Suprapubic skin (tissue), 4 donors: ENCODE results near the gene AMBRA1.

Experiments
- EP300 ChIP-seq: sonication (generic); formaldehyde crosslinking; IDR thresholded peaks from one replicate; pipeline ENCODE4 v1.6.1; 2017; ENCODE audit warnings: antibody characterized with exemption
- POLR2A ChIP-seq, 2 donors: fragments of 450-650 bp; IDR thresholded peaks; one replicate each; pipeline ENCODE4 v1.6.1; 2017; ENCODE audit warnings: antibody characterized with exemption in 2 of 2, mild to moderate bottlenecking in 2 of 2, moderate library complexity in 2 of 2
- POLR2AphosphoS5 ChIP-seq, 3 donors: sonication (generic); formaldehyde crosslinking; IDR thresholded peaks; one replicate each; pipeline ENCODE4 v1.6.1; 2017; ENCODE audit warnings: antibody characterized with exemption in 3 of 3
- TF ChIP-seq, protein P1 (sequence below), 2 donors: fragments of 200-600 bp in 1 of 2; fragments of 450-650 bp in 1 of 2; sonication (generic) in 1 of 2; IDR thresholded peaks; one replicate each; pipeline ENCODE4 v1.5.1; 2016 to 2019; ENCODE audit warnings: antibody characterized with exemption in 2 of 2, mild to moderate bottlenecking in 1 of 2, moderate library complexity in 1 of 2

DNA sequence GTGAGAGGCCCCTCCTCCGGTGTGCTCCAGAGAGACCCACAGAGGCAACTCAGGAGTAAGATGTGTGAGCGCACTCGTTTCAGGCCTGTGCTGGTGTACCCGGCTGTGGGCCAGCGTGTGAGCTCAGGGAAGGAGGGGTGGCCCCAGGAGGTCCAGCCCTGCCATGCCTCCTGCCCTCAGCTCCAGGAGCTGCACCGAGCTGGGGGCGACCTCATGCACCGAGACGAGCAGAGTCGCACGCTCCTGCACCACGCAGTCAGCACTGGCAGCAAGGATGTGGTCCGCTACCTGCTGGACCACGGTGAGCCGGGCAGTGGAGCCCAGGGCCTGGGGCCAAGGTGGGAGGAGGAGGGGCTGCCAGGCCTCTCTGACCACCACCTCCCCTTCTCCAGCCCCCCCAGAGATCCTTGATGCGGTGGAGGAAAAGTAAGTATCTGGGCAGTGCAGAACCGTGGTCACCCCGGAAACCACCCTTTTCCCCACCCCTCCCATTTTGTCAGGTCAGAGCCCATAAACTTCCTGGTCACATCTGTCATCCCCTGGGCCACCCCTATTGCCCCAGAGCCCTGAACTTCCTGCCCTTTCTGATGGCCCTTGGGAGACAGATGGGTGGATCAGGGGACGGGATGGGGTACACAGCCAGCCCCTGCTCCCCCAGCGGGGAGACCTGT, 214.9 kb downstream of the AMBRA1 start:
- TF ChIP-seq, protein P1, sequence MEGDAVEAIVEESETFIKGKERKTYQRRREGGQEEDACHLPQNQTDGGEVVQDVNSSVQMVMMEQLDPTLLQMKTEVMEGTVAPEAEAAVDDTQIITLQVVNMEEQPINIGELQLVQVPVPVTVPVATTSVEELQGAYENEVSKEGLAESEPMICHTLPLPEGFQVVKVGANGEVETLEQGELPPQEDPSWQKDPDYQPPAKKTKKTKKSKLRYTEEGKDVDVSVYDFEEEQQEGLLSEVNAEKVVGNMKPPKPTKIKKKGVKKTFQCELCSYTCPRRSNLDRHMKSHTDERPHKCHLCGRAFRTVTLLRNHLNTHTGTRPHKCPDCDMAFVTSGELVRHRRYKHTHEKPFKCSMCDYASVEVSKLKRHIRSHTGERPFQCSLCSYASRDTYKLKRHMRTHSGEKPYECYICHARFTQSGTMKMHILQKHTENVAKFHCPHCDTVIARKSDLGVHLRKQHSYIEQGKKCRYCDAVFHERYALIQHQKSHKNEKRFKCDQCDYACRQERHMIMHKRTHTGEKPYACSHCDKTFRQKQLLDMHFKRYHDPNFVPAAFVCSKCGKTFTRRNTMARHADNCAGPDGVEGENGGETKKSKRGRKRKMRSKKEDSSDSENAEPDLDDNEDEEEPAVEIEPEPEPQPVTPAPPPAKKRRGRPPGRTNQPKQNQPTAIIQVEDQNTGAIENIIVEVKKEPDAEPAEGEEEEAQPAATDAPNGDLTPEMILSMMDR (IDR thresholded peaks at IDR 0.05): no peak
- TF ChIP-seq EP300 (no peak), POLR2A (IDR thresholded peaks at IDR 0.05) (no peak), POLR2AphosphoS5 (IDR thresholded peaks at IDR 0.05) (no peak)
